ENCODE results near the gene SFI1. TPM values are rescaled to one million over a fixed set of nuclear protein-coding genes. Genes with fewer than 3 reads are reported as not detected.

The SFI1 gene
- total RNA-seq, 1 donor from 2014 or later = 22.5 TPM

GRCh38 chr22:31614781-31615490, 118.6 kb downstream of the SFI1 start:
- DNase-seq (ENCODE audit: low spot score) = no peak

- no peak for DNase-seq (ENCODE audit: low spot score)
Observed at GRCh38 chr22:31615491-31615860, 119.1 kb downstream of the SFI1 start.

GRCh38 chr22:31615940-31616314, 119.6 kb downstream of the SFI1 start:
- DNase-seq (ENCODE audit: low spot score) = no peak

- DNase-seq (ENCODE audit: low spot score) = no peak
Observed at GRCh38 chr22:31616315-31616980, 120.1 kb downstream of the SFI1 start.

GRCh38 chr22:31618057-31618456, 121.7 kb downstream of the SFI1 start:
- no peak for DNase-seq (ENCODE audit: low spot score)

GRCh38 chr22:31618471-31619176, 122.3 kb downstream of the SFI1 start:
- DNase-seq (ENCODE audit: low spot score) = no peak

GRCh38 chr22:31619611-31620300, 123.4 kb downstream of the SFI1 start:
- no peak for DNase-seq (ENCODE audit: low spot score)

- DNase-seq (ENCODE audit: low spot score) = no peak
Observed at GRCh38 chr22:31620756-31621480, 124.6 kb downstream of the SFI1 start.

- DNase-seq (ENCODE audit: low spot score) = no peak
Observed at GRCh38 chr22:31621507-31622124, 125.3 kb downstream of the SFI1 start.

GRCh38 chr22:31622980-31623379, 126.6 kb downstream of the SFI1 start:
- DNase-seq (ENCODE audit: low spot score) = no peak

GRCh38 chr22:31623592-31624304, 127.4 kb downstream of the SFI1 start:
- no peak for DNase-seq (ENCODE audit: low spot score)

GRCh38 chr22:31625257-31625640, 128.9 kb downstream of the SFI1 start:
- no peak for DNase-seq (ENCODE audit: low spot score)

GRCh38 chr22:31625661-31626426, 129.5 kb downstream of the SFI1 start:
- no peak for DNase-seq (ENCODE audit: low spot score)

GRCh38 chr22:31626427-31627150, 130.3 kb downstream of the SFI1 start:
- no peak for DNase-seq (ENCODE audit: low spot score)

GRCh38 chr22:31627223-31627731, 130.9 kb downstream of the SFI1 start:
- DNase-seq (ENCODE audit: low spot score) = no peak

- no peak for DNase-seq (ENCODE audit: low spot score)
Observed at GRCh38 chr22:31628362-31628761, 132.0 kb downstream of the SFI1 start.

GRCh38 chr22:31628969-31629708, 132.8 kb downstream of the SFI1 start:
- DNase-seq (ENCODE audit: low spot score) = no peak

GRCh38 chr22:31629741-31630184, 133.4 kb downstream of the SFI1 start:
- no peak for DNase-seq (ENCODE audit: low spot score)
